H1 (cell line): ENCODE results near the gene UMAD1. TPM values are rescaled to one million over a fixed set of nuclear protein-coding genes. Genes with fewer than 3 reads are reported as not detected.

Experiments used
- CBX5 ChIP-seq: fragments of 300-800, 300-1000 bp; sonication (generic); IDR thresholded peaks from 2 replicates; pipeline ENCODE4 v1.7.1; 2016; ENCODE audit warnings: antibody characterized with exemption, low read length, low read depth
- CBX8 ChIP-seq: fragments of 300-800, 300-1000 bp; sonication (generic); IDR thresholded peaks from 2 replicates; pipeline ENCODE4 v1.7.1; 2016; ENCODE audit warnings: low read depth, low read length, borderline replicate concordance
- KDM4A ChIP-seq: IDR thresholded peaks from one replicate; pipeline ENCODE4 v1.7.1; 2012; ENCODE audit warnings: low read depth, mild to moderate bottlenecking, moderate library complexity, low read length, inconsistent platforms; ENCODE audit not compliant: severe bottlenecking
- RNF2 ChIP-seq: fragments of 200-900, 300-1000 bp; sonication (generic); IDR thresholded peaks from 2 replicates; pipeline ENCODE4 v1.7.1; 2016; ENCODE audit warnings: borderline replicate concordance, low read depth, mild to moderate bottlenecking, antibody characterized with exemption, low read length; ENCODE audit not compliant: poor library complexity, severe bottlenecking; ENCODE audit errors: missing control alignments
- polyA plus RNA-seq, 7 experiments: library from polyadenylated mRNA; depleted of rRNA in 3 of 7; stranded (reverse) in 5 of 7; unstranded in 2 of 7; fragments of >200 nt in 5 of 7; fragments of 200-250 nt in 2 of 7; gene quantifications; 1 replicate in 5 of 7; 2 replicates in 1 of 7; 4 replicates in 1 of 7; pipeline versions ENCODE4 v1.2.1 to v1.2.3, GENCODE V29; 2011 to 2013; ENCODE audit warnings: missing spikeins in 2 of 7, mixed read lengths in 2 of 7
- total RNA-seq: library from RNA; stranded (reverse); fragmentation: NEBNext Ultra II Directional; extraction: Animal tissue kit (Norgen Biotek cat#: 25700); gene quantifications from 2 replicates; pipeline ENCODE4 v1.2.1, GENCODE V29; 2021

Gene UMAD1
- total and polyA plus RNA-seq, 2 of the 8 experiments (the other 6 are each of a cell fraction or from before 2014, with no cell fraction given), result 10.4 to 12.3 TPM

DNA sequence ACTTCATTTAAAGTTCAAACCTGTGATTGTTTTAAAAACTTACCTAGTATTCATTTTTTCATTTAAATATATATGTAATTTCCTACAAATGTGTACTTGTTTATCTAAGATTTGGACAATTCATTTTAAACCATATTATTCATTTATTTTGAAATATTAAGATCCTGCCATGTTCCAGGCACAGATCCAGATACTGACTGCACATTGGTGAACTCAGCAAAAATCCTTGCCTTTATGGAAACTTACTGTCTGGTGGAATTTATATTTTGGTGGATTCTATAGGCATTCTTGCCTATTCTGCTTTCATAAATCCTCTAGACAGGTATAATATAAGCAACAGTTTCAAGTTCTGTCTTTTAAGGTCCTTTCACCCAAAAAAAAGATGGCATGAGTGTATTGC is 126.1 kb downstream of the UMAD1 start (continued):
- TF ChIP-seq KDM4A (no peak), RNF2 (no peak), CBX8 (no peak), CBX5 (no peak)
